ENCODE measurements around the gene TUB. TPM values are rescaled to one million over a fixed set of nuclear protein-coding genes. Genes with fewer than 3 reads are reported as not detected.

Gene TUB
- total RNA-seq, 1 donor from 2014 or later = 13.5 TPM

- Histone ChIP-seq H3K4me3 (no peak overlapping the region), H3K4me1 (no peaks in the 10 kb centered on the region), H3K9me3 (no peaks in the 10 kb centered on the region), H3K27ac (no peak overlapping the region), H3K36me3 (peaks cover 0 to 34% of the 10 kb centered on the region in 2 donors), H3K27me3 (no peaks in the 10 kb centered on the region)
- no peak for TF ChIP-seq POLR2AphosphoS5 (IDR thresholded peaks at IDR 0.05; ENCODE audit: insufficient read depth in 1 of 2, low read depth in 1 of 2)
- no peak for TF ChIP-seq CTCF (IDR thresholded peaks at IDR 0.05)
- no peak for TF ChIP-seq POLR2A (IDR thresholded peaks at IDR 0.05)
- no peak for DNase-seq (ENCODE audit: extremely low spot score in 2 of 2)
- intact Hi-C loops (cut with DNase I) = no loop called here
Observed at GRCh38 chr11:8105666-8106065, 24.7 kb downstream of the TUB start.

GRCh38 chr11:8106679-8107078, 25.7 kb downstream of the TUB start:
- H3K4me1 ChIP-seq = no peaks in the 10 kb centered on the region
- intact Hi-C loops (cut with DNase I) = no loop called here
- DNase-seq (ENCODE audit: extremely low spot score in 2 of 2) = no peak
- no peak overlapping the region for H3K4me3 ChIP-seq
- no peaks in the 10 kb centered on the region for H3K27me3 ChIP-seq
- no peak for TF ChIP-seq POLR2AphosphoS5 (IDR thresholded peaks at IDR 0.05; ENCODE audit: insufficient read depth in 1 of 2, low read depth in 1 of 2)
- TF ChIP-seq CTCF (IDR thresholded peaks at IDR 0.05) = no peak
- no peak for TF ChIP-seq POLR2A (IDR thresholded peaks at IDR 0.05)
- H3K36me3 ChIP-seq = peaks cover 0 to 28% of the 10 kb centered on the region in 2 donors
- no peaks in the 10 kb centered on the region for H3K9me3 ChIP-seq
- no peak overlapping the region for H3K27ac ChIP-seq

- peaks cover 0 to 19% of the 10 kb centered on the region in 2 donors for H3K36me3 ChIP-seq
- no peak for TF ChIP-seq POLR2AphosphoS5 (IDR thresholded peaks at IDR 0.05; ENCODE audit: insufficient read depth in 1 of 2, low read depth in 1 of 2)
- TF ChIP-seq CTCF (IDR thresholded peaks at IDR 0.05) = no peak
- TF ChIP-seq POLR2A (IDR thresholded peaks at IDR 0.05) = no peak
Observed at GRCh38 chr11:8107642-8108041, 26.6 kb downstream of the TUB start.

GRCh38 chr11:8108421-8108820, 27.4 kb downstream of the TUB start:
- TF ChIP-seq CTCF (IDR thresholded peaks at IDR 0.05) (no peak), POLR2AphosphoS5 (IDR thresholded peaks at IDR 0.05; ENCODE audit: insufficient read depth in 1 of 2, low read depth in 1 of 2) (no peak), POLR2A (IDR thresholded peaks at IDR 0.05) (no peak)
- peaks cover 0 to 13% of the 10 kb centered on the region in 2 donors for H3K36me3 ChIP-seq
- H3K4me3 ChIP-seq = no peak overlapping the region
- no peak overlapping the region for H3K27ac ChIP-seq
- H3K27me3 ChIP-seq = no peaks in the 10 kb centered on the region
- no peak for DNase-seq (ENCODE audit: extremely low spot score in 2 of 2)
- intact Hi-C loops (cut with DNase I) = no loop called here
- no peaks in the 10 kb centered on the region for H3K4me1 ChIP-seq
- H3K9me3 ChIP-seq = no peaks in the 10 kb centered on the region

More at GRCh38 chr11:8107642-8108041, 26.6 kb downstream of the TUB start:
- no peak overlapping the region for H3K4me3 ChIP-seq
- no peak overlapping the region for H3K27ac ChIP-seq
- H3K4me1 ChIP-seq = no peaks in the 10 kb centered on the region
- no peaks in the 10 kb centered on the region for H3K27me3 ChIP-seq
- H3K9me3 ChIP-seq = no peaks in the 10 kb centered on the region
- no peak for DNase-seq (ENCODE audit: extremely low spot score in 2 of 2)
- intact Hi-C loops (cut with DNase I) = no loop called here

- intact Hi-C loops (cut with DNase I) = no loop called here
- no peak for DNase-seq (ENCODE audit: extremely low spot score in 2 of 2)
- Histone ChIP-seq H3K27ac (no peak overlapping the region), H3K36me3 (peaks cover 0 to 8% of the 10 kb centered on the region in 2 donors), H3K4me1 (no peaks in the 10 kb centered on the region), H3K4me3 (no peak overlapping the region), H3K27me3 (no peaks in the 10 kb centered on the region), H3K9me3 (no peaks in the 10 kb centered on the region)
- no peak for TF ChIP-seq POLR2AphosphoS5 (IDR thresholded peaks at IDR 0.05; ENCODE audit: insufficient read depth in 1 of 2, low read depth in 1 of 2)
- TF ChIP-seq CTCF (IDR thresholded peaks at IDR 0.05) = no peak
- no peak for TF ChIP-seq POLR2A (IDR thresholded peaks at IDR 0.05)
Observed at GRCh38 chr11:8109675-8110074, 28.7 kb downstream of the TUB start.
